Measurements from ENCODE around the gene MSI2. TPM values are rescaled to one million over a fixed set of nuclear protein-coding genes. Genes with fewer than 3 reads are reported as not detected.
A peak's percentile ranks its signal among the peaks of the same experiment; 100 is the strongest.

The MSI2 gene
- total RNA-seq, 2 donors from 2014 or later, result 65.5 to 81.0 TPM

DNA sequence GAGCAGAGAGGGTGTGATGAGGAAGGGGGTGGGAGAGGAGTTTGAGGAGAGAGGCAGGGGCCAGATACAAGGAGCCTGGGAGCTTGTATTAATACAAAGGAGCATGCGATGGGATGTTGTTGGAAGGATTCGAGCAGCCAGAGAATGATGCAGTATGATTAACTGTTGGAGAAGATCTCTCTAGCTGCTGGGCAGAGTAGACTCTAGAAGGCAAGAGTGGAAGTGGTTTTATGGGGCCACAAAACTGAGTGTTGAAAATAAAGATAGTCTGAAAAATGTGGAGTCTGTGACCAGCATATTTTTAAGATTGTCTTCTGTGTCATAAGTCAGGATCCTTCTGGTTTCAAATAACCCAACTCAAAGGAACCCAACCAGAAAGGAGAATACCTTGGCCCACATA is 98.3 kb downstream of the MSI2 start:
- DNase-seq, result no peak
- no peak for ATAC-seq
- intact Hi-C loops (cut with DNase I, micrococcal nuclease), result no loop called here

DNA sequence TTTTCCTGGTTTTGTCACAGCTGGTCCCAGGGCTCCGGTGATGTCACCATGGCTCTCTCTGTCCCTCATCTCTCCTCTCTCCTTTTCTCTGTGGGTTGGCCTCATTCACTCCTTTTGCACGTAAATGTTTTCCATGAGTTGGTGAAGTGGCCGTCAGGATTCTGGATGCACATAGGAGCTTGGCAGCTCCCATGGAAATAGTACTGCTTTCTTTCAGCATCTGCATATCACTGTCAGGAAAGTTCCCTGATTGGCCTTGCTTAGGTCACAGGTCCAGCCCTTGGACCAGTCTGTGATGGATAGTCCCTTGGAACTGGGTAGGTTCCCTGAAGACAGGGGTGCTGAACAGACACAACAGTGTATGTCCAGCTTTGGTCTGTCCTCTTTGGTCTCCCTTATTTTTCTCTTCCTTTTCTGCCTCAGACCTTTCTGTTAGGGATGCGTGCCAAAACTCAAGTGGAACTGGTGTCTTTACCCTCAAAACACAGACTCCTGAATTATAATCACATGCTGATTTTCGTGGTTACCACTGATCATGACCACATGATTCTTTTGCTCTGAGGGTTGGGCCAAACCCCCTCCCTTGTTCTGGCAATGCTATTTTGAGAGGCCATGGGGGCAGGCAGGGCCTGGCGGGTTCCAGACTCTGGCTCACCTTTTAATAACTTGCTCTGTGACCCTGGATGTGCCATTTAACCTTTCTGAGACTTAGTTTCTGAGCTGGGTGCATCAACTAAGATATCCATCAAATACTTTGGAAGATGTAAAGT is 99.0 kb downstream of the MSI2 start:
- intact Hi-C loops (cut with DNase I, micrococcal nuclease), result no loop called here
- ATAC-seq (no peak), DNase-seq (no peak)

DNA sequence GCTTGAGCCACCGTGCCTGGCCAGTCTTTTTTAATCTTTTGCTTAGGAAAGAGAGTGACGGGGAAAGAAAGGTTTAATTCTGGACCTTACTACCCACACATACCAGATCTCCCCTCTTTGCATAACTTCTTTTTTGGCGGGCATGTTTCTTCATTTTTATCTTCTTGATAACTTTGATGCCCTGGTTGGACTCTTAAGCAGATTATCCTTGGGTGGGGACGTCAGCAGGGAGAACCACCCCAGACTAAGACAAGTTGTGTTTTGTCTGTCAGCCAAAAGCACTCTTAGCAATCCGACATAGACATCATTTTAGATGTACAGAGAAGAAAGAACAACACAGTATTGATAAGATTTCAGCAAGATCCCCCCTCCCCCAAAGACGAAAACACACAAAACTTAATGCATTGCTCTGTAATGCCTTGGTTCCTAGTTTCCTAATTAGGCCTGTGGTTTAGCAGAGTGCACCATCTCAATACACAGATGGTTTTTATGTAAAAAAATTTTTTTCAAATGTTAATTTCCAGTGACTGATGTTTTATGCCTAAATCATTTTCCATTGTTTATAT is 99.9 kb downstream of the MSI2 start:
- intact Hi-C loops (cut with DNase I, micrococcal nuclease), result no loop called here
- ATAC-seq (no peak), DNase-seq (no peak)

DNA sequence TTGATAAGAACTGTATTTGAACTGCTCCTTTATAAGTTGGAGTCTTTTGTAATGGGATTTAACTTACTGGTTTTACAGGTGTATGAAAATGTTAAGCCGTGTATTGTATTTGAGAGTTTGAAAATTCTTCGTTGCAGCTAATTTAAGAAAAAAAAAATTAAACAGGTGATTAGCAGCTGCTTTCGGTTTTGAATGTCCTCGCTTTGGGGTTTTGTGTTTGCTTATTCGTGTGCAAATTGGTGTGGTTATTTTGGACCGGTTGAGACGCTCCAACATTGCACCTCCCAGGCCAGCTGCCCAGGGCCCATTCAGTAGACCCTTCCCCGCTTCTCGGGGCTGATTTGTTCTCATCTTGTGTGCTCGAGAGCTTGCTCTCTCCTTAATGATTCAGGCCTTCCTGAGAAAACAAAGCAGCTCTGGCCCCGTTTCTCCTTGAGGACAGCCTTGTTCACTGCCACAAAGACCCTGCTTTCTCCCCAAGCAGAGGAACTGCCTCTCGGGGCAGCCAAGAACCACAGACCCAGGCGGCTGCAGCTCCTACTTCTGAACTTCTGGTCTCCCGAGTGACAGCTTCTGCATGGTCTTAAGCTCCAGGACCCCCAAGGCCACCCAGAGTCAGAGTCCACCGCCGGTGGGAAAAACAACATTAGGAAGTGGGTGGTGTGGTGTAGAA is 100.5 kb downstream of the MSI2 start:
- intact Hi-C loops (cut with DNase I, micrococcal nuclease), result no loop called here
- ATAC-seq (no peak), DNase-seq (no peak)

DNA sequence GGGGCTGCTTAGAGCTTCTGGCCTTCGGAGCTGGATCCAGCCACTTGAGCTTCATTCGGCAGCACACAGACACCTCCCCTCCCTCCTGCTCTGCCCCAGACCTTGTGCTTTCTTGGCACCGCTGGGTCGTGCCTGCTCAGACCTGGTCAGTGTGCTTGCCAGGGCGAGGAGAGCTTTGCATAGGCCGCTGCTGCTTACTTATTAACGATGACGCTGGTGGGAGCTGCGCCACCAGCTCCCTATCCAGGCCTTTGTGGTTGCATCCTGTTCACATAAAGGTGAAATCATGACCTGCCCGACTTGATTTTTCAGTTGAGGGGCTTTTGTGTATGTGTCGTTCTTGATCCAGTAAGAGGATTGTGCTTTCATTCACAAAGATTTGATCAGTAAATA is 101.1 kb downstream of the MSI2 start:
- peak; percentile 22 for ATAC-seq
- peak in 1 of 2 donors; percentile 37 for DNase-seq
- intact Hi-C loops (cut with DNase I, micrococcal nuclease), result no loop called here

DNA sequence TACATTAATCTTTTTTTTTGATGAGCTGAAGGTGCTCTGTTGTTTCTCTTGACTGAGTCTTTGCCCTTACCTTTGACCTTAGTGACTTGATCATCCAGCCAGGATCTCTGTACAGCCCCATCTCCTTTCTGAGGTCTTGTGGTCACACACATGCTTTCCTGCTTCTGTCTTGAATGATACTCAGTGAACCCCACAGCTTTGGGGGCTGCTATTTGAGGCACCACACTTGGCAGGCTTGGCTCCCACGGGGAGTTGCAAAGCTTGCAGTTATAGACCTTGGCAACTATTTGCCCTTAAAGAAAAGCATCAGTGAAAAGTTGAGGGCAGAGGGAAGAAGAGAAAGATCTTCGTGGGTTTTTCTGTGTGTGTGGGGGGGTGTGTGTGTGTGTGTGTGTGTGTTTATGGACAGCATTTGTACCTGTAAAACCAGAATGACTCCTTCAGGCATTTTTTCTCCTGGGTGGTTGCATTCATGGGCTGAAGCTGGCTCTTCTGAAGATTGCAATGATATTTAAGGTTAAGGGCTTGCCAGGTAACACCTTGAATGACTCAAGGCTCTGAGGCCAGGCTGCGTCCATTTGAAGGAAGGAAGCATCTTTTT is 101.6 kb downstream of the MSI2 start:
- DNase-seq (no peak), ATAC-seq (no peak)
- intact Hi-C loops (cut with DNase I, micrococcal nuclease), result no loop called here

DNA sequence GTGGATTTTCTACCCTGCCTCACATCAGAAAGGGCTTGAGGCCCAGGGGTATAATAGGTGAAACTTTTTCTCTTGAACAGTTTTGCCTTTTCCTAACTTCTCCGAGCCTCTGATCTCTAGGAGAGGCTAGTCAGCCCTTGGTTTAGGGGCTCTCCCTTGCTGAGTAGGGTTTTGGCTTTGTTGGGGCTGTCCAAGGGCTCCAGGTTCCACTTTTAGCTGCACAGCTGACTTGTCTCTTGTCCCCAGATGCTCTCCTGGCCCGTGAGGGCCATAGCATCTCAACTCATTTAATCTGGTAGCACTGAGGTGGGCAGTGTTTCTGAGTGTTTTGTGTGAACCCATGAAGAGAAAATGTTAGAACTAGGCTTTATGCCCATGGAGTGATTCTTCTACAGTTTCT is 103.9 kb downstream of the MSI2 start:
- ATAC-seq (no peak), DNase-seq (no peak)
- intact Hi-C loops (cut with DNase I, micrococcal nuclease), result no loop called here

DNA sequence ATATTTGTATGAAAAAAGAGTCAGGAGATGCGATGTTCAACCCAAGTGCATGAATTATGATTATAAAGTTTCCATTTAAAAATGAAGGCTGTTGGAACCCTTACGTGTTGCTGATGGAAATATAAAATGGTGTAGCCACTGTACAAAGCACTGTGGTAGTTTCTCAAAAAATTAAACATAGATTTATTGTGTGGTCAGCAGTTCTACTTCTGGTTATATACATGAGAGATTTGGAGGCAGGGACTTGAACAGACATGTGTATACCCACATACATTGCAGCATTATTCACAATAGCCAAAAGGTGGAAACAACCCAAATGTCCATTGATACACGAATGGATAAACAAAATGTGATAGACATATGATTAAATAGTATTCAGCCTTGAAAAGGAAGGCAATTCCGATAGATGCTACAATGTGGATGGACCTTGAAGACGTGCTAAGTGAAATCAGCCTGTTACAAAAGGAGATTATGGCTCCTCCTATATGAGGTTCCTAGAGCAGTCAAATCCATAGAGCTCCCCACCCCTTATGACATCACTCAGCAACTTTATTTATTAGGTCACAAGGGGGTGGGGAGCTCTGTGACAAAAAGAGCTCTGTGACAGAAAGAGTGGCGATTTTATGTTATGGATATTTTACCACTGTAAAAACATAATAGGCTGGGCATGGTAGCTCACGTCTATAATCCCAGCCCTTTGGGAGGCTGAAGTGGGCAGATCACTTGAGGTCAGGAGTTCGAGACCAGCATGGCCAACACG is 106.7 kb downstream of the MSI2 start:
- intact Hi-C loops (cut with DNase I, micrococcal nuclease), result no loop called here
- DNase-seq (no peak), ATAC-seq (no peak)

DNA sequence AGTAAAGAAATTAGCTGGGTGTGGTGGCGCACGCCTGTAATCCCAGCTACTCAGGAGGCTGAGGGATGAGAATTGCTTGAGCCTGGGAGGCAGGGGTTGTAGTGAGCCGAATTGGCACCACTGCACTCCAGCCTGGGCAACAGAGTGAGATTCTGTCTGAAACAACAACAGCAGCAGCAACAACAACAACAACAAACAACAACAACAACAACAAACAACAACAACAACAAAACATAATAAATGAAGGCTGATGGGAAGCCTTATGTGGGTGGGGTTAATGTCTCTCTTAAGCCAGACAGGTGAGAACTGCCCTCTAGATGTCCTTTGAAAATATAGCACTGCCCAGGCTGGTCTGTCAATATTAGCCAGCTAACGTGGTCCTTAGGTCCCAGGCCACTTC is 107.3 kb downstream of the MSI2 start:
- ATAC-seq (no peak), DNase-seq (no peak)
- intact Hi-C loops (cut with DNase I, micrococcal nuclease), result no loop called here

DNA sequence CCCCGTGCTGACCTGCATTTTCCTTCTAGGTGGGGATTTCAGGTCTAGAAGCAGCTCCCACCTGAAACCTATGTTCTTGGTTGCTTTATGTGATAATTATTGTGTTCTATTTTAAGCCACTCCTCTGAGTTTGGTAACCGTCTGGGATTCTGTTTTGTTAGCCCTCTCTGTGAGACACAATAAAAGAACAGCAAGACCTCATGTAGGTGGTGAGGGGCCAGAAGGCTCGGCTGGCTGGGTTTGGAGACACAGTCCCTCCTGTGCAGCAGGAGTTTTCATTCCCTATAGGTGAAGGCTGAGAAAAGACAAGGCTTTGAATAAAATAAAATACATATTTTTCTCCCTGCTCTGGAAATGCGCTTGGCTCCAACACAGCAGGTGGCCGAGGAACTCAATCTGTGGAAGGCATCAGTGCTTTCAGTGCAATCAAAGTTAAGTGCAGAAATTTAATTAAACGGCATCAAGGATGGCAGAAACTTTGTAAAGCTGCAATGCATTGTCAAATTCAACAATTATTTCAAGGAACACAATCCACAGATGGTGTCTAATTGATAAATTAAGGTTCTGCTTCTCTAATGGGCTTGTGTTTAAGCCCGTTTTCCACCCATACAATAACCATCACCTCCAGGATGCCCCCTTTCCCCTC is 107.8 kb downstream of the MSI2 start:
- no peak for DNase-seq
- intact Hi-C loops (cut with DNase I, micrococcal nuclease), result no loop called here
- ATAC-seq, result no peak

DNA sequence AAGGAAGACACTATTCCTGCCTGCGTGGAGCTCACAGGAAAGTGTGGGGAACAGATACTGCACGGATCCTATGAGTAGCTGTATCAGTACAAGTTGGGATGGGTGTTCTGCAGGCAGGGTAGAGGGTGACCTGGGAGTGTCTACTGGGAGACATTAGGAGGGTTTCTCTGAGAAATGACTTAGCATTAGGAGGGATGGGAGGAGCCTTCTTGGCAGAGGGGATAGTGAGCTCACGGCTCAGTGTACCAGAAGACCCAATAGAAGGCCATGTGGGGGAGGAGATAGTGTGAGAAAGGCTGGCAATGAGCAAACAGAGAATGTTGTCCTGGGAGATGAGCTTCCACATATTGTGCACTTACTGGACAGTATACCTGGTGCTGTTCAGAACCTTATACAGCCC is 109.1 kb downstream of the MSI2 start:
- intact Hi-C loops (cut with DNase I, micrococcal nuclease), result no loop called here
- ATAC-seq, result no peak
- DNase-seq, result no peak

DNA sequence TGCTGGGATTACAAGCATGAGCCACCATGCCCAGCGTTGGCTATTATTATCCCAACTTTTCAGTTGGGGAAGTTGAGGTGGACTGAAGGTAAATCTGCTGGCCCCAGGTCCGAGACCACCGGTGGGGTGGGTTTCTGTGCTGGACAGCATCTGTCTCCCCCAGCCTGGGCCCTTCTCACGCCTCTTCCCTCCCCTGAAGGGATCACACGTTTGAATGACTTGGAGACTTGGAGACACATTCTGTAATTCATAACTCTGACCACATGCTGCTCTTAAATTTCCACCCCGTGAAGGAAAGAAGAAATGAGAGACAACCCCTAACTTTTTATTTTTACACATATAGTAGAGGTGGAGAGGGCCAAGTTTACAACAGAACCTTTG is 109.8 kb downstream of the MSI2 start:
- intact Hi-C loops (cut with DNase I, micrococcal nuclease), result no loop called here
- ATAC-seq (no peak), DNase-seq (no peak)

DNA sequence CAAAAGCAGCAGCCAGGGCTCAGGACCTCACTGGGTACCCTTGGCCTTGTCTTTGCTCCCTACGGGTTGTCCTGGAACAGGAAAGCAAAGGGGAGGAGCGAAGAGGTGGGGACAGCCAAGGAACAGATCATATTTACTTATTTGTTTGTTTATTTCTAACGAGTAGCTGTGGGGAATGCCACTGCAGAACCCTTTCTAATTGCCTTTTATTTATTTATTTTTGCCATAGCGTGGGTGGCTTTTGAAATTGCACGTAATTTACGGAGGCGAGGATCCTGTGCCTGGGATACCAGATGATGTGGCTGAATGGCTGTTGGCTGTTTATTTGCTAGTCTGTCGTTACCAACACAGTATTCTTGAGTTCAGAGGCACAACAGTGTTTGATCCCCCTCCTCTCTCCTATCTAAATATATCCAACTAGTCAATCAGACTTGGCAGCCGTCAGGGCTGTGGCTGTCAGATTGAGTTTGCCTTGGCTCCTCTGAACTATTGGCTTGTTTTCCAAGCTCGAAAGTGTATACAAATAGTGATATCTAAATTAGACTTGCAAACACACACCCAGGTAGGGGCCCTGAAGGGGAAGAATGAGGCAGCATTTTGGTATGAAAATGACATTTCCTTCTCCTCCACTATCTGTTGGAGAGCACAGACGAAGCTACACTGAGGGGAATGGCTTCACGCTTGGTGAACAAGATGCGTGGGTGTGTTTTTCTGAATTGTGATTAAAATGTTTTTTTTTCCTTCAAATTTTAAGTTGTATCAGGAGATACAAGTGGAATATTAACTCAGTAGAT is 110.4 kb downstream of the MSI2 start:
- ATAC-seq (no peak), DNase-seq (no peak)
- intact Hi-C loops (cut with DNase I, micrococcal nuclease), result no loop called here

DNA sequence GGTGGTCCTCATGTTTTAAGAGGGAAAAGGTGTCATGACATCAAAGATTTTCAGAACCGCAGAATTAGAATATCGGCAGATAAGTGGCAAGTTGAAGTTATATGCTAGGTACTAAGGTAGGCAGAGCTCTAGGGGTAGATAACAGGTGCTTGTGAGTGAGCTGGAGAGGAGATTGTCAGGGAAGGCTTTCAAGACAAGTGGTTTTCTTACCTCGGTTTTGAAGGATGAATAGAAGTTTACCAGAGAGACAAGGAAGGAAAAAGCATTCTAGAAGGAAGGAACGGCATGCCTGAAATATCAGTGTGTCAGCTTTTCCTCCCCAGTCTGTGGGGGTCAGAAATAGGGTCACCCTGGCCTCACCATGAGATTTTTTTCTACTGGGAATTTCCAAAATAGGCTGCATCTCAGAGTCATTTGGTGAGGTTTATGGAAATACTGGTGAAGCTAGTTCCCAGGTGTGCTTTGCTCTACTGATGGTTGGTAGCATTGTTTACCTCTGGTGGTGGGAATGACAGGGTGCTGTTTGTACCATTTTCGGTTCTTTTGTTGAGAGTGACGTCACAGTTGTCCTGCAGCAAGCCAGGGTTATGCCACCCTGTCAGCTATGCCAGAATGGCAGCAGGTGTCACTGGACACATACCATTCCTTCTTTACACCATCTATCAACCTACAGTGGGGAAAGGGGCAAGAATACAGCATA is 112.5 kb downstream of the MSI2 start:
- DNase-seq (no peak), ATAC-seq (no peak)
- intact Hi-C loops (cut with DNase I, micrococcal nuclease), result no loop called here

DNA sequence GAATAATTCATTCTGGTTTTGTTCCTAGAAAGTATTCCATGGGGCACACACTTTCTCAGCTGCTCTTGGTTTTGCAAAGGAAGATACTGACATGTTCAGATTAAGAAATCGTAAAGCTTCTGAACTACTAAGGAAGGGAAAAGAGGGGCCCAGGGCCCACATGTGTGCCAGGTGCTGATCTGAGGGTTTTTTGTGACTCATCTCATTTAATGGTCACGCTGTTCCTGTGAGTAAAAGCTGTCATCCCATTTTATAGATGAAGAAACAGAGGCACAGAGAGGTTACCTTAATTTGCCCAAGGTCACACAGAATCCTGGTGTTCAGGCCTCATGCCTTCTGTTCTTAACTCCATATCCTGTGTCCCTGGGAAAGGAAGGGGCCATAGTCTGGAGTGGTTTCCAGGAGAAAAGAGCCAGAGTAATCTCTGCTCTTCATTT is 113.2 kb downstream of the MSI2 start:
- no peak for ATAC-seq
- intact Hi-C loops (cut with DNase I, micrococcal nuclease), result no loop called here

DNA sequence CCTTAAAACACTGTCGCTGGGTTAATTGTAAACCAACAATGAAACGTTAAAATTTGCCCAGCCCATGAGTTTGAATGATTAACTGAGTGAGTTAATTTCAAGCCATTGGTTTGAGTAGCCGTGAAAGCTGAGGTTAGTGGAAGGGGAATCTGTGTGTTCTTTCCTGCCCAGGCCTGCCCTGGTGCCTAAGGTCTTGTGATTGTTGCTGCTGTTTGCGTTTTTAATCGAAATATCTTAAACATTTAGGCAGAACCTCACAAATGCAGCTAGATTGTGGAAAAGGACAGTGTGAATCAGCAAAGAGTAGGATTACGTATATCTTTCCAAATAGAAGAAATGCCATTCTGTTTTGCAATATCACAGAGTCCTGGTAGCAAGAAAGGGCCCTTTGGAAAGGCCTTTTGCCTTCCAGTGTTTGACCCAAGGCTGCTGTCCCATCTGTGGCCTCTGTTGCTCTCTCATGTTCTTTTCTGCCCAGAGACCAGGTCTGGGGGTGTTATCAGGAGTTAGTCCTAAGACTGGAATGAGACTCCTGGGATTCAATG is 113.8 kb downstream of the MSI2 start:
- ATAC-seq (no peak), DNase-seq (no peak)

More for the DNA sequence above, 113.2 kb downstream of the MSI2 start:
- DNase-seq, result no peak

DNA sequence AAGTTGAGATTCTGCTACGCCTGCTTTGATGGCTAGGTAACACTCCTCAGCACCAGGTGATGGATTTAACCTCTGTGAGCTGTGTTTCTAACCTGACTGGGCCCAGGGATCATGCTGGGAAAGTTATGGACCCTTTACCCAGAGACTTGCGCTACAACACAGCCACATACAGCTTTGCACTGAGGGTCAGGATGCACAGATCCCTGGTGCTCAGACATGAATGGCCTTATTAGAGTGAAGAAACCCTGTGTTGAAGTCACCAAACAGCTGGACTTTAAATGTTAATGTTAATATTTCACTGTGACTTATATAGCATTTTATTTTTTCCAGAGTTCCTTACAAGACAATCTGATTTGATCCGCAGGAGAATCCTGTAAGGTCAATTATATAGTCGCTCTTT is 114.3 kb downstream of the MSI2 start:
- no peak for ATAC-seq
- intact Hi-C loops (cut with DNase I, micrococcal nuclease), result no loop called here

More for the DNA sequence above, 113.8 kb downstream of the MSI2 start:
- intact Hi-C loops (cut with DNase I, micrococcal nuclease), result no loop called here

More for the DNA sequence above, 114.3 kb downstream of the MSI2 start:
- DNase-seq, result no peak

All from left colon (tissue), 2 donors.